Loucy (cell line): ENCODE measurements around the gene ASIC5.

Source experiments
- H2AFZ ChIP-seq: fragments of 200-600 bp; sonication (generic); 2 replicates; pipeline ENCODE4 v1.6.0; 2016; ENCODE audit warnings: antibody characterized with exemption, mild to moderate bottlenecking, low read length, moderate library complexity
- H3F3A ChIP-seq: fragments of 200-600 bp; 2 replicates; pipeline ENCODE4 v1.6.0; 2016; ENCODE audit warnings: antibody characterized with exemption, low read depth, mild to moderate bottlenecking
- H3K27me3 ChIP-seq: fragments of 200-600 bp; sonication (generic); 2 replicates; pipeline ENCODE4 v1.6.1; 2014; ENCODE audit warnings: low read length, mild to moderate bottlenecking; ENCODE audit not compliant: insufficient read depth, poor library complexity, severe bottlenecking
- H3K36me3 ChIP-seq: fragments of 200-600 bp; sonication (generic); 2 replicates; pipeline ENCODE4 v1.6.1; 2016; ENCODE audit warnings: low read length; ENCODE audit not compliant: insufficient read depth
- H3K4me1 ChIP-seq: fragments of 200-600 bp; sonication (generic); 2 replicates; pipeline ENCODE4 v1.5.1; 2014; ENCODE audit warnings: low read length, mild to moderate bottlenecking; ENCODE audit not compliant: insufficient read depth, poor library complexity, severe bottlenecking
- H3K4me2 ChIP-seq: fragments of 200-600 bp; sonication (generic); 2 replicates; pipeline ENCODE4 v1.6.0; 2014; ENCODE audit warnings: antibody characterized with exemption, low read length, low read depth, mild to moderate bottlenecking; ENCODE audit not compliant: poor library complexity, severe bottlenecking
- H3K4me3 ChIP-seq: fragments of 200-600 bp; sonication (generic); 2 replicates; pipeline ENCODE4 v1.5.1; 2014; ENCODE audit warnings: low read length, mild to moderate bottlenecking, mixed read lengths; ENCODE audit not compliant: poor library complexity, severe bottlenecking
- H3K79me2 ChIP-seq: fragments of 200-600 bp; sonication (generic); 2 replicates; pipeline ENCODE4 v1.6.1; 2014; ENCODE audit warnings: low read length; ENCODE audit not compliant: insufficient read depth
- H3K9ac ChIP-seq: fragments of 200-600 bp; sonication (generic); 2 replicates; pipeline ENCODE4 v1.6.0; 2014; ENCODE audit warnings: mild to moderate bottlenecking, low read depth, low read length, moderate library complexity; ENCODE audit not compliant: poor library complexity, severe bottlenecking
- H3K9me2 ChIP-seq: fragments of 200-600 bp; sonication (generic); replicated peaks from 2 replicates; pipeline ENCODE4 v1.6.1; 2016; ENCODE audit warnings: low read depth, low read length, mixed read lengths
- H3K9me3 ChIP-seq: fragments of 200-600 bp; sonication (generic); 2 replicates; pipeline ENCODE4 v1.6.1; 2014; ENCODE audit warnings: mild to moderate bottlenecking, antibody characterized with exemption, low read length, low read depth; ENCODE audit not compliant: insufficient read depth
- H4K20me1 ChIP-seq: fragments of 200-600 bp; sonication (generic); 2 replicates; pipeline ENCODE4 v1.6.0; 2014; ENCODE audit warnings: antibody characterized with exemption, low read length, mild to moderate bottlenecking; ENCODE audit not compliant: insufficient read depth, poor library complexity, severe bottlenecking
- EZH2phosphoT487 ChIP-seq: fragments of 200-600 bp; IDR thresholded peaks from 2 replicates; pipeline ENCODE4 v1.6.1; 2018; ENCODE audit warnings: antibody characterized with exemption, mild to moderate bottlenecking, moderate library complexity, borderline replicate concordance
- TF ChIP-seq, protein P1 (sequence below): fragments of 200-600 bp; sonication (generic); conservative IDR thresholded peaks from 2 replicates; pipeline ENCODE4 v1.5.1; 2014; ENCODE audit warnings: mild to moderate bottlenecking, antibody characterized with exemption, low read length

The ASIC5 gene

DNA sequence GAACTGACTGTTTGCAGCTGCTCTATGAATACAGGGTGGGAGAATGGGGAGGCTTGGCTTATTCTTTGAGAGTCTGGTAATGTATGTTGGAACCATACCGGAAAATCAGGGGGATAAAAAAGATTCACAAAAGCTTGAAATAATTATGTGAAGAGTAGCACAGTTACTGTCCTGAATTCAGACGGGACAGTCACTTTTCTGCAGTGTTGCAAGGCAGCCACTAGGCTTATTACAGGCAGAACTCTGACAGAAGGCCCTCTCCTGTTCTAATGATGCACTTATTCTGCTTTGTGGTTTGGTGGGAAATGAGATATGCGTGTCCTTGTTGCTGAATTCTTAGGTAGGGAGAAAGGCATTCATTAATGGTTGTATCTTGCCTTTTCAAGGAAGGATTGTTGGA is 70.1 kb downstream of the ASIC5 start:
- no peaks in the 10 kb centered on the region for H3K27me3 ChIP-seq
- H3K9me2 ChIP-seq: no peaks in the 10 kb centered on the region
- no peak overlapping the region for H2AFZ ChIP-seq
- H3K4me2 ChIP-seq: no peak overlapping the region
- H4K20me1 ChIP-seq: no peaks in the 10 kb centered on the region
- TF ChIP-seq, protein P1, sequence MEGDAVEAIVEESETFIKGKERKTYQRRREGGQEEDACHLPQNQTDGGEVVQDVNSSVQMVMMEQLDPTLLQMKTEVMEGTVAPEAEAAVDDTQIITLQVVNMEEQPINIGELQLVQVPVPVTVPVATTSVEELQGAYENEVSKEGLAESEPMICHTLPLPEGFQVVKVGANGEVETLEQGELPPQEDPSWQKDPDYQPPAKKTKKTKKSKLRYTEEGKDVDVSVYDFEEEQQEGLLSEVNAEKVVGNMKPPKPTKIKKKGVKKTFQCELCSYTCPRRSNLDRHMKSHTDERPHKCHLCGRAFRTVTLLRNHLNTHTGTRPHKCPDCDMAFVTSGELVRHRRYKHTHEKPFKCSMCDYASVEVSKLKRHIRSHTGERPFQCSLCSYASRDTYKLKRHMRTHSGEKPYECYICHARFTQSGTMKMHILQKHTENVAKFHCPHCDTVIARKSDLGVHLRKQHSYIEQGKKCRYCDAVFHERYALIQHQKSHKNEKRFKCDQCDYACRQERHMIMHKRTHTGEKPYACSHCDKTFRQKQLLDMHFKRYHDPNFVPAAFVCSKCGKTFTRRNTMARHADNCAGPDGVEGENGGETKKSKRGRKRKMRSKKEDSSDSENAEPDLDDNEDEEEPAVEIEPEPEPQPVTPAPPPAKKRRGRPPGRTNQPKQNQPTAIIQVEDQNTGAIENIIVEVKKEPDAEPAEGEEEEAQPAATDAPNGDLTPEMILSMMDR: peak; percentile 68
- TF ChIP-seq EZH2phosphoT487: no peak
- no peaks in the 10 kb centered on the region for H3K4me1 ChIP-seq
- H3K9me3 ChIP-seq: no peaks in the 10 kb centered on the region
- no peaks in the 10 kb centered on the region for H3K79me2 ChIP-seq
- no peaks in the 10 kb centered on the region for H3F3A ChIP-seq
- H3K36me3 ChIP-seq: peaks cover 4% of the 10 kb centered on the region; the same call in 1 of the 2 replicates
- H3K4me3 ChIP-seq: no peak overlapping the region
- H3K9ac ChIP-seq: no peak overlapping the region

GRCh38 chr4:155794589-155795236 is 71.4 kb downstream of the ASIC5 start:
- no peak overlapping the region for H3K4me2 ChIP-seq

DNA sequence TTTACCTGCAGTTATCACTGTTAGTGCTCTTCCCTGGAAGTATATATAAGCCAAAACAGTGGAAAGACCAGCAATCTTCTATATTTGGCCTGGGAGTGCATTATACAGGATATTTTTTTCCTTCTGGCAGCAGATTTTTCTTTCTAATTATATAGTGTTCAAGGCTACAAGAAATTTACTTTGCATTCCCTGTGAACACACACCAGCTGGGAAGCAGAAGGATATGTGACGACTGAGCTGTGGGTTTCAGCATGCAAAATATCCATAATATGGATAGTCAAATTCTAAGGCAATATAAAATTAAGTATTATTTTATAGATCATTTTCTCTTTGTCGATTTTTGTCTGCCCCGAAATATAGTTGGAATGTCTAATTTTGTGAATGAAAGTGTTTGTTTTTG is 76.1 kb downstream of the ASIC5 start:
- Histone ChIP-seq H3F3A (no peaks in the 10 kb centered on the region), H3K9me3 (no peaks in the 10 kb centered on the region), H3K79me2 (no peaks in the 10 kb centered on the region), H3K36me3 (no peaks in the 10 kb centered on the region), H3K9ac (no peak overlapping the region), H3K9me2 (no peaks in the 10 kb centered on the region), H3K27me3 (no peaks in the 10 kb centered on the region), H3K4me2 (no peak overlapping the region), H3K4me1 (no peaks in the 10 kb centered on the region), H2AFZ (no peak overlapping the region), H3K4me3 (no peak overlapping the region), H4K20me1 (no peaks in the 10 kb centered on the region)
- no peak for TF ChIP-seq EZH2phosphoT487
- TF ChIP-seq, protein P1: no peak

More at GRCh38 chr4:155794589-155795236, 71.4 kb downstream of the ASIC5 start:
- Histone ChIP-seq H3K36me3 (peaks cover 4% of the 10 kb centered on the region; the same call in 1 of the 2 replicates), H3K4me3 (no peak overlapping the region), H3K9me3 (no peaks in the 10 kb centered on the region), H3K9me2 (no peaks in the 10 kb centered on the region), H3K9ac (no peak overlapping the region), H4K20me1 (no peaks in the 10 kb centered on the region), H3F3A (no peaks in the 10 kb centered on the region), H3K4me1 (no peaks in the 10 kb centered on the region), H2AFZ (no peak overlapping the region), H3K79me2 (no peaks in the 10 kb centered on the region), H3K27me3 (no peaks in the 10 kb centered on the region)
- TF ChIP-seq EZH2phosphoT487: no peak
- TF ChIP-seq, protein P1: no peak
